Lung microvascular endothelial cell (primary cell): ENCODE measurements around the gene BRAT1. TPM values are rescaled to one million over a fixed set of nuclear protein-coding genes. Genes with fewer than 3 reads are reported as not detected.

Experiments
- DNase-seq, 2 donors: peaks; one replicate each; pipeline versions ENCODE4 v3.0.0 to v3.0.0-alpha.2; 2010; ENCODE audit warnings: low read depth in 2 of 2
- total RNA-seq: library from RNA; depleted of rRNA; stranded (reverse); fragments of >200 nt; gene quantifications from 2 replicates; pipeline ENCODE4 v1.2.1, GENCODE V29; 2014

The BRAT1 gene
- total RNA-seq, 1 donor from 2014 or later: 21.8 TPM

GRCh38 chr7:2512179-2512661 is 43.1 kb downstream of the BRAT1 start:
- no peak for DNase-seq

- DNase-seq: no peak
These were observed 43.6 kb downstream of the BRAT1 start for GRCh38 chr7:2511769-2512168.

GRCh38 chr7:2510909-2511768 is 44.2 kb downstream of the BRAT1 start:
- peak; percentile 28 to 60 for DNase-seq

GRCh38 chr7:2510130-2510776 is 45.1 kb downstream of the BRAT1 start:
- DNase-seq: no peak

- DNase-seq: no peak
These were observed 45.9 kb downstream of the BRAT1 start for GRCh38 chr7:2509298-2509906.

- peak; percentile 61 to 69 for DNase-seq
These were observed 46.8 kb downstream of the BRAT1 start for GRCh38 chr7:2508327-2509215.

- no peak for DNase-seq
These were observed 47.4 kb downstream of the BRAT1 start for GRCh38 chr7:2507917-2508306.

GRCh38 chr7:2507208-2507916 is 48.0 kb downstream of the BRAT1 start:
- no peak for DNase-seq

GRCh38 chr7:2505401-2505800 is 49.9 kb downstream of the BRAT1 start:
- DNase-seq: no peak

GRCh38 chr7:2504889-2505375 is 50.4 kb downstream of the BRAT1 start:
- DNase-seq: no peak

GRCh38 chr7:2504128-2504888 is 51.0 kb downstream of the BRAT1 start:
- no peak for DNase-seq

GRCh38 chr7:2503056-2503941 is 52.0 kb downstream of the BRAT1 start:
- DNase-seq: no peak

- DNase-seq: no peak
These were observed 52.7 kb downstream of the BRAT1 start for GRCh38 chr7:2502647-2502966.

- no peak for DNase-seq
These were observed 53.2 kb downstream of the BRAT1 start for GRCh38 chr7:2501947-2502646.

GRCh38 chr7:2500701-2501100 is 54.6 kb downstream of the BRAT1 start:
- DNase-seq: no peak

GRCh38 chr7:2499719-2500430 is 55.4 kb downstream of the BRAT1 start:
- no peak for DNase-seq

GRCh38 chr7:2499181-2499580 is 56.1 kb downstream of the BRAT1 start:
- no peak for DNase-seq

GRCh38 chr7:2498708-2499107 is 56.6 kb downstream of the BRAT1 start:
- no peak for DNase-seq
